Renal cortical epithelial cell (primary cell): Measurements from ENCODE around the gene CCDC68. TPM values are rescaled to one million over a fixed set of nuclear protein-coding genes. Genes with fewer than 3 reads are reported as not detected.

Experiments
- DNase-seq: peaks from one replicate; pipeline ENCODE4 v3.0.0-alpha.2; 2011; ENCODE audit warnings: low read depth
- total RNA-seq: library from RNA; depleted of rRNA; stranded (reverse); fragments of >200 nt; gene quantifications from 2 replicates; pipeline ENCODE4 v1.2.3, GENCODE V29; 2014

The CCDC68 gene
- total RNA-seq, 1 donor from 2014 or later = 5.5 TPM

DNA sequence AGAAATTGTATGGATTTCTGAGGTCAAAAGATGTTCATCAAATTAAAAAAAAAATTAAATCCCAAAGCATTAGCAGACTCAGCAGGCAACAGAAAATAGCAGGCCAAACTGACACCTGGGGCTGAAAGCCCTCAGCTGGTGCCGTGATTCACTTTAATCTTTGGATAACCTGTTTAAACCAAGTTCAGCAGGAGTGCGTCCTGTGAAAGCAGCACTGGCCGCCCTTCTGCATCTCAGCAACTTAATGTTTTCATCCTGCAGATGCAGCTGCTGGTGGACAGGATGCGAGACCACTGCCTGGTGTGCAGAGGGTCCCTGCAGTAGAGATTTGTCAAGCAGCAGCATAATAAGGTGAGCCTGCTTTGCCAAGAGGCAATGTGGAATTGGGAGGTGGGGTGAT is 41.2 kb downstream of the CCDC68 start:
- DNase-seq = no peak

- no peak for DNase-seq
Measured at GRCh38 chr18:54916507-54916906, 42.8 kb downstream of the CCDC68 start.

GRCh38 chr18:54914816-54915215 is 44.4 kb downstream of the CCDC68 start:
- DNase-seq = no peak

DNA sequence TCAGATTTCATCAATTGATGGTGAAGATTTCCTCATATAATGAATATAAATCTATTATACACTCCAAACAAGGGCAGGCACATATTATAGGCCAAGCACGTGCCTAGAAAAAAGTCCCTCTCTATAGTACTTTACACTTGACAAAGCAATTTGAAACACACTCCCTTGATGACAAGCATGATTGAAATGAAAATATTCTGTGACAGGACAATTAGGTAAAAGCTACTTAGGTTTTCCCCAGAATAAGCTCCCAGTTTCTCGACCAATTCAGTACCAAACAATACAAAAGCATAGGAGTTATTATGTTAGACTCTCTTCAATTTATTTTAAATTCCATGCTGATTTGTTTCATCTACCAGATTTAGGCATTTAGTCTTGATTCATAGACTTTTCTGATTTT is 47.7 kb downstream of the CCDC68 start:
- no peak for DNase-seq

DNA sequence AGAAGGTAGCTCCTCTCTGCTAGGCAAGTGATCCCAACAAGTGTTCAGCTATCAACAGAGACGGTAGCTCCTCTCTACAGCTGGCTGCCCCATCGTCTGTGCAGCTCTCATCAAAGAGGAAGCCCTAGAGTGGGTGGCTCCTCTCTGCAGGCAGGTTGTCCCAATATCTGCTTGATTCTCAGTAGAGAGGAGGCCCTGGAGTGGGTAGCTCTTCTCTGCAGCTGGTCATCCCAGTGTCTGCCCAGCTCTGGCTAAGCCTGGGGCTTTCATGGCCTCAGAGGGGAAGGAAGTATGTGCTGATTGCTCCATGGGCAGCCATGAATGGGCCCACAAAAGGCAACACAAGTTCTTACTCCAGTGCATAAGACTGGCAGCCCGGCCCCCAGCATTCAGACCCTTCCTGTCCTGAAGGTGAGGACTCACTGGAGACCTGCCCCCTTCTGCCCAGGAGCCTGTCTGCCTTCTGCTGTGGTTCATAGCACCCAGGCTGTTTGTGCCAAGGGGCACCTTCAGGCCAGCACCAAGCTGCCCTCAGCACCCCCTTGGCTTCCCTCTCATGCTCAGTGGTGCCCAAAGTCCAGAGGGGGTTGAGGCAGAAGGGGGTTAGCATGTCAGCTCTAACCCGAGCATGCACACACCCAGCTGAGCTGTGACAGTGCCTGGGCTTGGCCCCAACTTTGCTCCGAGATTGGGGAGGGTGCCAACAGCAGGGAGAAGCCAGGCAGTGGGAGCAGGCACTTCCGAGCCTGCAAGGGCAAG is 48.9 kb downstream of the CCDC68 start:
- DNase-seq = no peak

- DNase-seq = no peak
Measured at GRCh38 chr18:54909538-54909937, 49.7 kb downstream of the CCDC68 start.

DNA sequence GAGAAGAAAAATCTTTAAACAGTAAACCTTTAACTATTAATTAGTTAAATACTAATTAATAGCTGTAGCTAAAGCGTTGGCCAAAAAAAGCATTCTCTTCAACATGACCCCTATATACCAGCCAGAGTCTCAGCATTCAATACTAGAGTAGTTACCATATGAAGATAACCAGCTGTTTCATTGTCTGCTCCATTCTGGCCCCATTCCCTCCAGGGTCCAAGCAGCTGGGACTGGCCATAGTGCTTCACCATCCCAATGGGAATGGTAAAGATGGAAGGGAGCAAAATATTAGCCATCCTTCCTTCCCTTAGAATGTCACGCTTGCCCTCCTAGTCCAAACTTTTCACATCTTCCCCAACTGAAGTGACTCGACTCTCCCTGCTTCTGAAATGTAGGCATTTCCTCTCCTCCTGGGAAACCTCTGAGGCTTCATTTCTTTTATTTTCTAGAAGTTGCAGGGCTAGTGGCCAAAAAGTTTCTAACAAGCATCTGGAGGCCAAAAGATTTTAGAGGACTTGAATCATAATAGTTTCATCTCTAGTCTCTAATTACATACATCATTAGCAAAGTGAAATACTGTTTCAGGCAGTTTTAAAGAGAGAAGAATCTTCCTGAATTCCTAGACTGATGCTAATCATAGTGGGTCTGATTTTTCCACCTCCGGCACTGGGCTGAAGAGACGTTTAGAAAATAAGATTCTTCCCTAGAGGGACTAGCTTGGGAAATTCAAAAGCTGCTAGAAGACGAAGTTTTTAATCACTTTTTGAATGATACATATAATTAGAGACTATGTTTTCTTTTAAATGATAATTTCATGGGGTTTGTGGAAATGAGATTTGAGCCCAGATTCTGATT is 52.7 kb downstream of the CCDC68 start:
- no peak for DNase-seq

- DNase-seq = no peak
Measured at GRCh38 chr18:54905629-54906028, 53.6 kb downstream of the CCDC68 start.

DNA sequence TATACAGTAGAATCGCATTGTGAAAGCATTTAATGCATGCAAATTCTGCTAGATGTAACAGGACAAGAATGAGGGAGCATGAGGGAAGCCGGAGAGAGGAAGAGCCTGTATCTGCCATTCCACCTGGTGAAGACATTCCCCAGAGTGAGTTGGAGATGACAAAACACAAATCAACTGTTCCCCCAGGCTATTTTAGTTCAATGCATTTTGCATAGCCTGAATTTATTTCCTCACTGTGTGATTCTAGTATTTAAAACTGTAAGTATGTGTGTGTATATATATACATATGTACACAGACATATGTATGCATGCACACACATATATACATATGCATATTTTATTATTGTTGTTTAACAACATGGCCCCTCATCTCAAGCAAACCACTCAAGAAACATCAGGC is 54.7 kb downstream of the CCDC68 start:
- DNase-seq = no peak

DNA sequence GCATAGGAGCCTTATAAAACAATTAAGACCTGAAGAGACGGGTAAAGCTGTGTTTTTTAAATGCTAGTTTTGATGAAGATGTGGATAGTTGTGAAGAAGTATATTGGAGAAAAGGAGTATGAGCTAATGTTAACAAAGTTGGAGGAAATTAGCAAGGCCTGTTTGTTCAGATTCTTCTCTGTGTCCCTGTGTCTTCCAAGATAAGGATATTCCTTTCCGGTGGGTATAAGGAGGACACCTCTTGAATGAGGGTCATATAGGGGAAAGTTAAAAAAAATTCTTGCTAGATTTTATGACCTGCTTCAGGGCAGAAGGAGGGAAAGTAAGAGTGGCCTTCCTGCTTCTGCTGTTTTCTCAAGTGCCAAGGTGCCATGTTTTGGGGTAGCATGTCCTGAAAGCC is 59.0 kb downstream of the CCDC68 start:
- no peak for DNase-seq

DNA sequence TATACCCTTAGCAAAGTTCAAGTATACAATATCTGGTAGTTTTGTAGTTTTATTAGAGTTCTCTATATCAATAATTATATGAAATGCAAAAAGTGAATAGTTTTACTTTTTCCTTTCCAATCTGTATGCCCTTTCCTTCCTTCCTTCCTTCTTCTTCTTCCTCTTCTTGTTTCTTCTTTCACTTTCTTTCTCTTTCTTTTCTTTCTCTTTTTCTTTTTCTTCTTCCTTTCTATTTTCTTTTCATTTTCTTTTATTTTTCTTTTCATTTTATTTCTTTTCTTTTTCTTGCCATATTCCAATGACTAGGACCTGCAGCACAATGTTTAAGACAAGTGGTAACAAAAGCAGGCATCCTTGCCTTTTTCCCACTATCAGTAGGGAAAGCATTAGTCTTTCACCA is 59.8 kb downstream of the CCDC68 start:
- no peak for DNase-seq

DNA sequence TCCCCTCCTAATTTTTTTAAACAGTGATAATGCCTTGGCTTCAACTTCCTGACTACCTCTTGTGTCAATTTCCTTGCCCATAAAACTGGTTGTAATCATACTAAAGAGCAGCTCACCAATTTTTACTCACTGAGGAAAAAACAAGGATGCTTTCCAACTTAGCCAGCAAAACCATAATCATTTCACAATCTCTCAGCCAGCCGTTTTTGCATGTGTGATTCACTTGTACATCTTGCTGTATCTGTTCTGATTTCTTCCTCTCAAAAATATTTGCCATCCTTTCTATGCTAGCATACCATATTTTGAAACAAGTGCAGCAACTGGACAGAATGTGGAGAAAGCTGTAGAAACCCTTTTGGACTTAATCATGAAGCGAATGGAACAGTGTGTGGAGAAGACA is 70.3 kb downstream of the CCDC68 start:
- DNase-seq = peak; percentile 12

DNA sequence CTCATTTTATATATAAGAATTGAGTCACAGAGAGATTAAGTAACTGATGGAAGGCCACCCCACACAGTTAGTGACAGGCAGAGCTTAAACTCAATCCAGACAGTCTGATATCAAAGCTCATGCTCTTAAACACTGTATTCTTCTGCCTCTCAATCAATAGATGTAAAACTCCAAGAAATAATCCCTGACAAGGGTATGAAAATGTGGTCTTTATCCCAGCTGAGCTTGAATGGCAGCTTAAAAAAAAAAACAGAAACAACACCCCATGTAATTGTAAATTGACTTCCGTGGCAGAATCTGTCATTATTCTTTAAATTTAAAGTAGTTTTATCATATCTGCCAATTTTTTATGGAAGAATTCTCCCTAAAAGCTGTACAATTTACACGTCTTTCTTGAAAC is 70.9 kb downstream of the CCDC68 start:
- DNase-seq = no peak

DNA sequence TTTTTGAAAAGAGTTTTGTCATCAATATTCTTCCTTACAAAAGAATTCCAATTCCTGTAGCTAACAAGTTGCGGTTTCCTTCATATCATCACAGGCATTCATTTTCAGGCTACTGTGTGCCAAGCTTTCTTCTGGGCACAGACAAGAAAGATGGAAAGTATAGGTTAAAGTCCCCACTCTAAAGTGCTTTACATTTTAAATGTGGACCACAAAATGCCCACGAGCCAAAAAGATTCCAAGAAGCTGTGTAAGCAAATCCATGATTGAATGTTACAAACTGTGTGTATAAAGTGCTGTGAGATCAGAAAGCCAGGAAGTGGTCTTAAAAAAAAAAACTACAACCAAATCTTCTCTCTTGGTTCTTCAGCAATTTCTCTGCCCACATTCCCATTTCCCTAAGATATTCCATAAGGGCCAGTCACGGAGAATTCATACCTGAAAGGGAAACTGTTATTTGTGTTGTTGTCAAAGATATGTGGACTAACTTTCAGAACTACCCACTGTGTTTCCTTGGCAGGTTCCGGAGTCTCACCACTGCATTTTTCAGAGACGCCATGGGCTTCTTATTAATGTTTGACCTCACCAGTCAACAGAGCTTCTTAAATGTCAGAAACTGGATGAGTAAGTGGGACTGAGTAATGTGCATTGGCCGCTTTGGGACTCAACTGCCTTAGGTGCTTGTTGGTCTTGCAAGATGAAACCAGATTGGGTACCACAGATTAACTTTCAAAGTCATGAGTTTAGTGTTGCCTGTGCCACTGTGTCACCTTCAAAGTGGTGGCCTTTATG is 75.3 kb downstream of the CCDC68 start:
- DNase-seq = peak; percentile 68

GRCh38 chr18:54882318-54882717 is 76.9 kb downstream of the CCDC68 start:
- no peak for DNase-seq

DNA sequence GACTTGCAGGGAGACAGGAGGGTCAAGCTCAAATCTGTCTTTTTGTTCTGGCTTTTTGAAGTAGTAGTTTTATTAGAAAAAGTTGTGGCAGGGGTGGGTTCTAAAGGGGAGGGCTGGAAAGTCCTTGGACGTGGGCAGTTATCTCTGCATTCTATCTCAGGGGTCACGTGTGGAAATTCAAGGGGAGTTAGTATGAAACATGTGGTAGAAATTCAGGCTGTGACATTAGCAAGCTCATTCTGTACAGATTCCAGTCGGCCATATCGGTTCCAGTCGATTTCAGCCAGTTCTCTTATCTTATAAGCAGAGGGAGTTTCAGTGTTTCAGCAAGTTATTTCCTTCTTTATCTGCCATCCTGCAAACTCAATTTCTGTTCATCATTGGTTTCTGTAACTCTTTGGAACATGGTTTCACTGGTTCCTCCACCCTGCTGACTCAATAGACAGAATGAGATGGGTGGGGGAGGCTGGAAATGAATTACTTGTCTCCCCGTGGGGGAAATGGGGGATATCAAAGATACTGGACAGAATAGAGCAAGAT is 78.0 kb downstream of the CCDC68 start:
- DNase-seq = no peak

GRCh38 chr18:54880395-54881105 is 78.7 kb downstream of the CCDC68 start:
- peak; percentile 33 for DNase-seq

DNA sequence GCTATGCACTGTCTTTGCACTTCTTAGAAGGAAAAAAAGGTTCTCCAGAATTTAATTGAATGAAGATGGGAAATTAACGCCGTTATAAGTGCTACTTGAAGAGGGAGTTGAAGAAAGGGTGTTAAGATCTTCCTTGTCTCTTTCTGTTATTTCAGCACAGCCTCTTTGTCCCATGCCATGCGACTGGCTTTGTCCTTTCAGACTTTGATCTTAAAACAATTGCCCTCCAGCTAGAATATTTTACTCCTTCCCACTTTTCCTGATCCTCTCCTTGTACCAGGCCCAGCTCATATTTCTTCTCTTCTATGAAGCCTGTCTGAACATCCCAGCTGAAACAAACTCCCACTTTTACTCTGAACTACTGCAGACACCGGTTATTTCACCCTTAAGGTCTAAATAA is 79.6 kb downstream of the CCDC68 start:
- no peak for DNase-seq

DNA sequence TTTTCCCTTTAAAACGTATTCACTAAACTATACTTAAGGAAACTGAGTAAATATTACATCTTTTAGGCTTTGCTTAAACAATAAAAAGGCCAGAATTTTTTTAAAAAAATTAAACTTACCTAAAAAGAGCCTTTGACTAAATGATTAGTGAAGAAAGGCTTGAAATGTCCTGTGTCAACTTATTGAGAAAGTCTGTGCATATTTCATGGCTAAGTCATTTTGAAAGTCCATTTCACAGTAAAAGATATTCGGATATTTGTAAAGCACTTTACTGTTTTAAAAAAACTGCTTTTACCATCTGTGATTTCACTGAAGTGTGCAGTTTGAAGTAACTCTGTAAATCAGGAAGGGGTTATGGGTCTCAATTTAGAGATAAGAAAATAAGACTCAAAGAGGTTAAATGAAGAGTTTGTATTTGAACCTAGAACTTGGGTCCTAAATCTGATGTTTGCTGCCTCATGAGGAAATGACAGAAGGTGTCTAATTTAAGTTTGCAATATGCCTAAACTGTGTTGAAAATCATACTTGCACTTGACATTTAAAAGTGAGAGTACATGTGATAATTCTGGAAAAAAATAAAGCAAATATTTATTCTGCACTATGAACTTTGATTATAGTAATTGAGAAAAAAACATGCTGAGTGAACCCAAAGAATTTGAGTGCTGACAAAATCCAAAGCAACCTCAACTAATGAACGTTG is 80.5 kb downstream of the CCDC68 start:
- DNase-seq = no peak

- DNase-seq = no peak
Measured at GRCh38 chr18:54878159-54878622, 81.1 kb downstream of the CCDC68 start.

GRCh38 chr18:54877076-54877475 is 82.2 kb downstream of the CCDC68 start:
- peak; percentile 43 for DNase-seq
